Cardiac muscle cell (in vitro differentiated cells and primary cell): Measurements from ENCODE around the gene CCDC183. TPM values are rescaled to one million over a fixed set of nuclear protein-coding genes. Genes with fewer than 3 reads are reported as not detected.
A peak's percentile ranks its signal among the peaks of the same experiment; 100 is the strongest.

Experiments
- DNase-seq, 2 donors: peaks; one replicate each; pipeline versions ENCODE4 v3.0.0 to v3.0.0-alpha.2; 2010 to 2017; ENCODE audit warnings: low read depth in 1 of 2, low spot score in 1 of 2
- H3K27ac ChIP-seq: fragments of 200-600 bp; sonication (generic); 2 replicates; pipeline ENCODE4 v1.5.1; 2016
- H3K27me3 ChIP-seq: fragments of 200-600 bp; sonication (generic); 2 replicates; pipeline ENCODE4 v1.6.0; 2016; ENCODE audit warnings: control low read depth
- H3K36me3 ChIP-seq: fragments of 200-600 bp; sonication (generic); 2 replicates; pipeline ENCODE4 v1.5.1; 2016; ENCODE audit warnings: control low read depth
- H3K4me1 ChIP-seq: fragments of 200-600 bp; sonication (generic); 2 replicates; pipeline ENCODE4 v1.8.1; 2017; ENCODE audit warnings: low read depth, mild to moderate bottlenecking, mixed run types
- H3K4me3 ChIP-seq: fragments of 200-600 bp; sonication (generic); 2 replicates; pipeline ENCODE4 v1.5.1; 2016; ENCODE audit warnings: mild to moderate bottlenecking
- H3K9me3 ChIP-seq: fragments of 200-600 bp; sonication (generic); 2 replicates; pipeline ENCODE4 v1.5.1; 2017; ENCODE audit warnings: low read depth, mild to moderate bottlenecking, control low read depth
- CTCF ChIP-seq: IDR thresholded peaks from 2 replicates; pipeline ENCODE4 v1.5.1; 2012; ENCODE audit warnings: low read depth, mild to moderate bottlenecking, low read length
- polyA plus RNA-seq: library from polyadenylated mRNA; unstranded; fragments of >200 nt; fragmentation: Nextera tagmentation; extraction: Ambion mirVana; gene quantifications from 2 replicates; pipeline ENCODE4 v1.2.1, GENCODE V29; 2016
- total RNA-seq: library from RNA; depleted of rRNA; stranded (reverse); fragments of >200 nt; gene quantifications from 2 replicates; pipeline ENCODE4 v1.2.3, GENCODE V29; 2016

The CCDC183 gene
- 32.4 and 49.3 TPM in 2 replicates for total RNA-seq
- 40.1 and 43.1 TPM in 2 replicates for polyA plus RNA-seq

GRCh38 chr9:136796238-136796774 is at the start of gene CCDC183:
Gene CCDC183 (plus strand): TSS chr9:136796338. CDS start chr9:136796398, 60 bp downstream.
- peak within 1 kb of the TSS; percentile 99 for H3K27ac ChIP-seq
- no peak for DNase-seq
- no peak within 1 kb of the TSS for H3K4me3 ChIP-seq
- TF ChIP-seq CTCF = no peak
- H3K4me1 ChIP-seq = peaks cover 50% of the 10 kb centered on the region
- H3K36me3 ChIP-seq = no peaks in the 10 kb centered on the region
- no peaks in the 10 kb centered on the region for H3K9me3 ChIP-seq
- H3K27me3 ChIP-seq = no peaks in the 10 kb centered on the region

- TF ChIP-seq CTCF = no peak
- H3K36me3 ChIP-seq = no peaks in the 10 kb centered on the region
- H3K4me1 ChIP-seq = no peaks in the 10 kb centered on the region
- DNase-seq = no peak
- H3K27ac ChIP-seq = no peak overlapping the region
- no peaks in the 10 kb centered on the region for H3K27me3 ChIP-seq
- no peaks in the 10 kb centered on the region for H3K9me3 ChIP-seq
- H3K4me3 ChIP-seq = no peak overlapping the region
These were observed 49.5 kb upstream of the CCDC183 start for GRCh38 chr9:136746621-136747020.

GRCh38 chr9:136747161-136748060 is 48.7 kb upstream of the CCDC183 start:
- H3K27ac ChIP-seq = no peak overlapping the region
- no peaks in the 10 kb centered on the region for H3K36me3 ChIP-seq

GRCh38 chr9:136748201-136748600 is 47.9 kb upstream of the CCDC183 start, which contains the start of gene LCN6:
Gene LCN6 (minus strand): TSS chr9:136748525. CDS start chr9:136748483, 42 bp downstream.
- TF ChIP-seq CTCF = no peak
- no peaks in the 10 kb centered on the region for H3K27me3 ChIP-seq

More at GRCh38 chr9:136747161-136748060, 48.7 kb upstream of the CCDC183 start:
- TF ChIP-seq CTCF = no peak
- no peaks in the 10 kb centered on the region for H3K27me3 ChIP-seq
- H3K4me1 ChIP-seq = no peaks in the 10 kb centered on the region
- no peak overlapping the region for H3K4me3 ChIP-seq
- H3K9me3 ChIP-seq = no peaks in the 10 kb centered on the region
- DNase-seq = no peak

GRCh38 chr9:136748666-136749611 is 47.2 kb upstream of the CCDC183 start:
- Histone ChIP-seq H3K4me3 (no peak overlapping the region), H3K36me3 (no peaks in the 10 kb centered on the region), H3K27me3 (no peaks in the 10 kb centered on the region), H3K27ac (no peak overlapping the region), H3K9me3 (no peaks in the 10 kb centered on the region), H3K4me1 (no peaks in the 10 kb centered on the region)
- TF ChIP-seq CTCF = no peak
- no peak for DNase-seq

More at GRCh38 chr9:136748201-136748600, 47.9 kb upstream of the CCDC183 start, which contains the start of gene LCN6:
- no peak for DNase-seq
- Histone ChIP-seq H3K9me3 (no peaks in the 10 kb centered on the region), H3K4me3 (no peak within 1 kb of the TSS), H3K27ac (no peak within 1 kb of the TSS), H3K36me3 (no peaks in the 10 kb centered on the region), H3K4me1 (no peaks in the 10 kb centered on the region)
